Effector CD8-positive, alpha-beta T cell (primary cell): Measurements from ENCODE around the gene PDHA1.
A peak's percentile ranks its signal among the peaks of the same experiment; 100 is the strongest.

ENCODE experiments used
- DNase-seq: peaks from one replicate; lab custom pipeline; 2025; lab: John Stamatoyannopoulos, UW
- total RNA-seq, 4 experiments: gene quantifications; one replicate each; lab custom pipeline; 2026; lab: John Stamatoyannopoulos, UW

Gene PDHA1
- 69.7 to 123 (median 85.6) reads per million in 4 experiments for total RNA-seq

GRCh38 chrX:19343535-19344408, at the start of gene PDHA1:
TSS of gene PDHA1 (plus strand) at chrX:19343927. CDS start at chrX:19344038, 111 bp downstream.
- DNase-seq: peak; percentile 88

DNA sequence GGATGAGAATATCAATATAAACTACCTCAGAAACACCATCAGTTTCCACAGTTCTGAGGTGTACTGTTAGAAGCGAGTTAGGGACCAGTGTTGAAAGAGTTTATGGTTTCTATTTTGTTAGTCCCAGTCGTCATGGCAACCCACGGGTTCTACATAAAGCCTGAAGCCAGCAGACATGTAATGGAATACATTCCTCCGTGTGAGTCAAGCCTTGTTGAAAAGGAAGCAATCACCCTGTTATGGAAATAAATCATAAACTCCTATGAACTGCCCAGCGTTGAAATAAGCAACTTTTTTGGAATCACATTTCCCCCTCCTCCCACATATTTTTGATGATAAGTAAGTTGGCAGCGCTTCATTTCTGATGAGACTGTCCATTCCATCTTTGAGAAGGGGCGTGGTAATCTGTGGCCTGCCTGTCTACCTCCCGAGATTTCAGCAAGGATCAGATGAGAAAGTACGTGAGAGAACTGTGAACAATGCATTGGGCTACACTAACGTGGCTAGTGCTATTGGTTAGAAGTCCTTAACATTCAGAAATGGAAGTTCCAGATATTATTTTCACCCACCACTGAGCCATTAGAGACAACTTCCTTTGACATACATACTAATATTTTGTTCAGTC, 40.4 kb upstream of the PDHA1 start:
- no peak for DNase-seq

GRCh38 chrX:19326567-19326966, 17.2 kb upstream of the PDHA1 start:
- no peak for DNase-seq

DNA sequence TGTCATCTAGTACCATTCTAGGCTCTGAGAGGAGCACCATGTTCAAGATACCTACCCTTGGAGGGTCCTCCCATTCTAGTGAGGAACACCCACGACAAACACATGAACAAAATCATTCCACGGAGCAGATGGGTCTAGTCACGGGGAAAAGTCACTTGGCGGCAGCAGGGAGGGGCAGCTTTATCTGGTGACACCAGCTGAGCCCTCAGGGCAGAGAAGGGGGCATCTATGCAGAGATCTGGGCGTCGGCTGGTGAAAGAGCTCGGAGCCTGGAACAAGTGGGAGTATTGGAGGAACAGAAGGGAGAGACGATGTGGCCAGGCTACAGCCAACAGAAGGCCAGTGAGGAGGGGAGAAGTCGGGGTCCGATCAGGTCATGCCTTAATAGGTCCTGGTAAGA, 11.9 kb upstream of the PDHA1 start:
- no peak for DNase-seq

- no peak for DNase-seq
These were observed 10.7 kb upstream of the PDHA1 start for GRCh38 chrX:19332983-19333382.

- DNase-seq: no peak
These were observed 8.6 kb upstream of the PDHA1 start for GRCh38 chrX:19334945-19335626.

GRCh38 chrX:19342331-19342906, 1.3 kb upstream of the PDHA1 start:
- no peak for DNase-seq

DNA sequence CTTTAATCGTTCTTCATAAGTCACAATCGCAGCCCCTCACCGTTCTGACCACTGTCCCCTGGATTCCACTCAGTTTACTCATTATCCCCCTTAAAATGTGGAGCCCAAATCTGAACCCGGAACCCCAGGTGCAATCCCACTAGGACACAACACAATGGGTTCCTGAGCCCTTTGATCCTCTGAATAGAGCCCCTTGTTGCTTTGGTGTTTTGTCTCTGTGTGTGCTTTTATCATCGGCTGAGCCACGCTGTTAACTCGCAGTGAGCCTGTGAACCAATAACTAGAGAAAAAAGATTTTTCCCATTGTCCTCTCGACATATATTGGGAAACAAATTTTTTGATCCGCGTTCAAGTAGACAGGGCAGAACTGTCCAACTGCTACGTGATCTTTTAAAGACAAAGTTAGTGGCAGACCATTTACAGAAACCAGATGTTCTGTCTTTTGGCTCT, 617 bp upstream of the PDHA1 start:
- no peak for DNase-seq

- no peak for DNase-seq
These were observed 934 bp downstream of the PDHA1 start for GRCh38 chrX:19344661-19345060.

DNA sequence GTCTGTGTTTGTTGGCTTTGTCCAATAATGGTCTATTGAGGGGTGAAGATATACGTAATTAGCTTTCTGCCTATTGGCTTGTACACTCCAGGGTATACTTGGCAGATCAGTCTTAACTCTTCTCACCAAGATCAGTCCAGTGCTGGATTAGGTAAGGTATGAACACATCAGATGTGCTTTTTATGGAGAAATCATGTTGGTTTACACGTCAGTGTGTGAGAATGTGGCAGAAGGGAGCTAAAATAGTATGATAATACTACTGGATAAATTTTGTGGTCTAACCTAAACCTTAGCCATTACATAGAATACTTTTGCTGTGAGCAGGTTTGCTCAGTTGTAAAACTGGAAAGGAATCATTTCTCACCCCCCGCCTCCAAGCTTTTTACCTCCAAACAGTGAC, 4.2 kb downstream of the PDHA1 start:
- DNase-seq: no peak

DNA sequence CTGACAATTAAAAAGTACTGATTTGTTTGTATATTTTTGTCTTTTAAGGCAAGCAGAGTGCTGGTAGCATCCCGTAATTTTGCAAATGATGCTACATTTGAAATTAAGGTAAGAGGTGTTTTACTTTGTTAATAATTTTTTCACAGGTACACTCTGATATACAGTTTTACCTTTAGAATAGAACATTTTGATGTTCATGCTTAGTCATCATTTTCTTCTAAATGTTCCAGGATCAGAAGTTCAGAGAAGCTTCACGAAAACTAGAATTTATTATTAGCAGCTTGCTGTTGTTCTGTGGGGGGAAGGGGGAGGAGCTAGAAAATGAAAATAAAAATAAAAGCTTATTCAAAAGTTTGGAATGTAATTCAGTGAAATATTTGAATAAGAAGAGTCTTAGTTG, 5.5 kb downstream of the PDHA1 start:
- DNase-seq: no peak

DNA sequence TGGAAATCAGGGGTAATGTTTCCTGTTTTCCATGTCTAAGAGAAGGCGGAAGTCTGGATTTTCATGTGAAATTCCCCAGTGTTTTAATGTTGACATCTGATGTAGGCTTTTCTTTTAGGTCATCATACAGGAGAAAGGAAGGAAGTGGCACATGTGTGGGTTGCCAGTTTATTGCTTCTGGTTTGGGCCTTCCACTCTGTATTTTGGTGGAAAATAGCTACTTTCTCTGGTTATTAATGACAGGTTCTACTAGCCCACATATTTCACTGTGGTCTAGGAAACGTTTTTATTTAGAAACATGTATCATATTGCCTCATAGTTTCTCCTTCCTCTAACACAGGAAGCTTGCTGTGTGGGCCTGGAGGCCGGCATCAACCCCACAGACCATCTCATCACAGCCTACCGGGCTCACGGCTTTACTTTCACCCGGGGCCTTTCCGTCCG, 7.2 kb downstream of the PDHA1 start:
- no peak for DNase-seq

- no peak for DNase-seq
These were observed 10.9 kb downstream of the PDHA1 start for GRCh38 chrX:19354625-19355024.

- DNase-seq: no peak
These were observed 14.8 kb downstream of the PDHA1 start for GRCh38 chrX:19358521-19358920.

DNA sequence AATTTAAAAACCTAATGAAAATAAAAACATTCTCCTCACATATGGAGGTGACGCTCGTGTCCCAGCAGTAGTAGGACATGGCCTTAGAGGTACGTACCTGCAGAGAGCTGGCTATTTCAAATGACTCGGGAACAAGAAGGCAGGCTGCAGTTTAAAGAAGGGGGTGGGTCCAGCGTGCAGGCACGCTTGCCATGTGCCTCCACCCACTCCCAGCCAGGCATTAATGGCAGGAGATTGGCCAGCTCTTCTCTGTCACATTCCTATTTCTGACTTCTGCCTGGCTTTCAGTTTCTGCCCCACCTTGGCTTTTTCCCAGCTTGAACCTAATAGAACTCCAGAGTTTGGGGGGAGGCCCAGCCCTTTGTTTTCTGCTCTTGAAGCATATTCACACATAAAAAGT, 17.2 kb downstream of the PDHA1 start:
- DNase-seq: no peak

DNA sequence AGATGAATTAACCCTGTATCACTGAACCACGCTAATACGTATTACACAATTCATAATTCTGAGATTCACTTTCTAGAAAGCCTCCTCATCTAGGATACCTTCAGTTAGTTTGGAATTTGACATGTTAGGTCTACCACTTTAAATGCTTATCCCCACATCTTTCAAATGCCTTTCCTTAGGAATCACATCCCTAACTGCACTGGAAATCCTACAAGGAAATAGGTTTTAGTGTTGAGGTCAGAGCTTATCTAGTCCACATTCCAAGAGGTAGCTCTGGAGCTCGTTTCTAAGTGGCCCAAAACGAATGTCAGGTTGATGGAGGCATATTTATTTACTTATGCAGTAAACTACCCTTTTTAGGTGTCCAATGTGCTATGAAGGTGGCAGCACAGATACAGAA, 18.0 kb downstream of the PDHA1 start:
- no peak for DNase-seq

DNA sequence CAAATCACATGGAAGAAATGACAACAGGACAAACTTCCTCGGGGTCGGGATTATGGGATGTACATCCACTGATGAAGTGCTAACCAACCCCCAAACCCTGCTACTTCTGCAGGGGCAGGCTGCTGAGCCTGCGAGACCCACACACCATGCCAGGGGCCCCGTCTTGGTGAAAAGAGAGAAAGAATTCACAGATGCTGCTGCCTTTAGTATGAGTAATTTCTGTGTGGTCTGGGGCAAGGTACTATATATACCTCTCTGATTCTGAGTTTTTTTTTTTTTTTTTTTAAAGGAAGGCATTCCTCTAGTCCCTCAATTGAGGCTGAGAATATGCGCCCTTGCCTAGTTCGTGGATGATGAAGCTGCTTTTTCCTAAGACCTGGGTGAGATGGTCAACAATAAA, 24.8 kb downstream of the PDHA1 start:
- DNase-seq: no peak

DNA sequence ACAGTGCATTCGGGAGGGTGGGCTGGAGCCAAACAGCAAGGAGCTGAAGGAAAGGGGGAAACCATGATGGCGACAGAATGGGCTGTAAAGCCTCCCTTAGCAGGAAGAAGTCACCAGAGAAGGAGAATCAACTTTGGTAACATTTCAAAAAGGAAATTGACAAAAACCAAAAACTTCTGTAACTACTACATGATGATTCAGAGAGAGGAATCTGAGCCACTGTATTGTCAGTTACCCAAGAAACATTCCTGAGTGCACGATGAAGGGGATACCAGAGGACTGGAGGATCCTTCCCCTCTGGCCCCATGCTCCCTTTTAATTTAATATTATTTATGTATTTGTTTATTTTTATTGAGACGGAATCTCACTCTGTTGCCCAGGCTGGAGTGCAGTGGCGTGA, 26.3 kb downstream of the PDHA1 start:
- DNase-seq: no peak

- peak; percentile 32 for DNase-seq
These were observed 28.4 kb downstream of the PDHA1 start for GRCh38 chrX:19372170-19372546.

GRCh38 chrX:19372547-19373331, 29.0 kb downstream of the PDHA1 start:
- no peak for DNase-seq

GRCh38 chrX:19373351-19373891, 29.7 kb downstream of the PDHA1 start:
- no peak for DNase-seq
